GM21381 (cell line): Measurements from ENCODE around the gene ST6GALNAC3.
"Not testable (repeated sequence)": the region's sequence is repeated elsewhere in the genome, so short reads cannot be mapped to it uniquely, and the experiment has no call there.

Experiments
- ATAC-seq: cut with Tn5 transposase; IDR thresholded peaks from one replicate; pipeline ENCODE4 v1.9.1; 2021; ENCODE audit warnings: mild to moderate bottlenecking, moderate library complexity; ENCODE audit not compliant: unreplicated experiment

The ST6GALNAC3 gene

DNA sequence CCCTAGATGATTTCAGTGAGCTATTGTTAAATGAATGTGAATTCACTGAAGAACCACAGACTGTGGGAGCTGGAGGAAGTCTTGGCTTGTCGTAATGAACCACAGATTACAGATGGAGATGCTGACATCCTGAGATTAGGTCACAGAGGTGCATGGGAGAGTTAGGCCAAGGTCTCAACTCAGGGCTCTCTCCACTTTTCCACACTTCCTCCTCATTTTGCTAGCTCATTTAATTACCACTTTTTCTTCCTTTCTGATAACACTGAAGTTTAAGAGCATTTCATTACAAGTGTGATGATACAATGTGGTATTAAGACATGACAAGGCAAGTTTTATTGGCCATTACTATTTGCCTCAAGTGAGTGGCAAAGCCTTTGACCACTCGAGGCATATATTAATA is 30.8 kb downstream of the ST6GALNAC3 start:
- ATAC-seq: no peak

DNA sequence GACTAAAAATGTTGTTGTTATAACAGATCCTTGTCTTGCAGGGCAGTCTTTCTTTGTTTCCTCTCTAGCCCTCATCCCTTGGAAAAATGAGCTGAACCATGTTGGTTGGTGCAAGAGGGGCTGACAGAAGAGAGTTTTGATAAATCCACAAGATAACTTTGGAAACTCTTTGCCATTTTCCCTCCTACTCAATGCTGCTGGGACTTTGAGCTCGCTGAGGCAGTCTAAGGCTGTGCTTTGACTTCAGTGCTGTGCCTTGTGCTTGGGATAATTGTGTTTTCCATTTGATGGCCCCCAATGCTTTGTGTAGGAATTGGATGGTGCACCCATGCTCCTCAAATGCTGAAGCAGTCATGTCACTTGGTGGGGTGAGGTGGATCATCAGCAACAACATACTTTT is 31.7 kb downstream of the ST6GALNAC3 start:
- no peak for ATAC-seq

DNA sequence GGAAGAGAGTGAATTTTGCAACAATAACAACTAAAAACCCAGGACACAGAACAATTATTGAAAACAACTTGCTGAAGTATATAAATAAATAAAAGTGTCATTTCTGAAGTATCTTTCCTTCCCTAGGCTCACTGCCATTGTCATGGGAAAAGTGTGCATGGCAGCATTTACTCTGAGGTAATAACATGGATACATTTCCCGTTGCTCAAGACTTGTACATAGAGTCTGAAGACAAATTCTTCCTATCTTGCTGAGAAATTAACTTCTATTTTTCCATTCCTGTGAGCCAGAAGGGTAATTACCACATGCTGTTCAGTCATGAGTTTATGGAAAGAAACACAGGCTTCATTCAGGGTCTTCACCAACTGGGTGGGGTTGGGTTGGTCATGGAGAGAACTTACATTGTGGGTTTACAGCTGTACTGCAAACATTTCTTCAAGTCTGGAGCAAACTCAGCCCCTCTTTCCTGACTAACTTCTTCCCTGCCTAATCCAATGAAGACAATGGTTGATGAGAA is 32.2 kb downstream of the ST6GALNAC3 start:
- ATAC-seq: no peak

GRCh38 chr1:76109404-76109803 is 34.9 kb downstream of the ST6GALNAC3 start:
- no peak for ATAC-seq

DNA sequence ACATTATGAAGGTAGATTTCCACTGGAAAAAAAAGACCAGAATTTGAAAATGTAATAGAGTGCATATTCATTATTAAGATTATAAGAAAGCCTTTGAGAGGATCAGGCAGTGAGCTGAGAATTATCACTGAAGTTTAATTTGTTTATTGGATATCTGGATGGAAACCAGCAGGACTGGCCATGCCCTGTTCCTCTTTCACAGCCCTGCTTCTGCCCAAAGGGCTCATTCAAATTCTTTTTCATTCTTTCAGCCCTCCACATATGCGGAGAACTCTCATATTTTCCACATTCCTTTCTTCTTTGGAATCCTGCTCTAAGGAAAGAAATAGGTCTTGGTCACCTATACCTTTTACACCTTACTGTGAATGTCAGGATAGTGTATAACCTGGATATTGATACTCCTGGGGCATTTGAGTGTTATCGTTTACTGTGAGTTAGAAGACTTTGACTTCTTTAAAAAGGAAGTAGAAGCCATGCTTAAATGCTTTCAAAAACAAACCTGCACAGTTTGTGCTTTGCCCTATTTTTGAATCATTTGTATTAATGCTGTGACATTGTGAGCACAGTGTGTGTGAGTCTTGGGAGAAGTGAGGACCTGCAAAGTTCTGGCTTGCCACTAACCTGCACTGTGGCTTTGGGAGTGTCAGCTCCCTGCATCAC is 35.5 kb downstream of the ST6GALNAC3 start:
- ATAC-seq: no peak

DNA sequence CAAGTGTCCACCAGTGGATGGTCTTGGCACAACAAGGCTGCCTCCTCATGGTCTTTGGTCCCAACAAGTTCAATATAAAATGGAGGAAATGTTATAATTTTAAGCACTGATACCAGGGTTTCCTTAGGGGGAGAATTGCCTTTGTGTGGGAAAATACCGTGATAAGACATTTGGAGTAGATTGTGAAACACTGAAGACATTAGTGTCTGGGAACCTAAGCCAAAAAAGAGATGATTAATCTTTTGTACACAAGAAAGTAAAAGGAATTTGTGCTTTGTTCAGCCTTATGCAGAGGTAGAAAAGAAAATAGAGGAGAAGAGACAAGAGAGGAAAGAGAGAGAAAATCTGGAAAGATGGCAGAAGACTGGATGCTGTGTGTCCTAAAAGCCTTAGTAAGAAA is 36.1 kb downstream of the ST6GALNAC3 start:
- ATAC-seq: no peak

DNA sequence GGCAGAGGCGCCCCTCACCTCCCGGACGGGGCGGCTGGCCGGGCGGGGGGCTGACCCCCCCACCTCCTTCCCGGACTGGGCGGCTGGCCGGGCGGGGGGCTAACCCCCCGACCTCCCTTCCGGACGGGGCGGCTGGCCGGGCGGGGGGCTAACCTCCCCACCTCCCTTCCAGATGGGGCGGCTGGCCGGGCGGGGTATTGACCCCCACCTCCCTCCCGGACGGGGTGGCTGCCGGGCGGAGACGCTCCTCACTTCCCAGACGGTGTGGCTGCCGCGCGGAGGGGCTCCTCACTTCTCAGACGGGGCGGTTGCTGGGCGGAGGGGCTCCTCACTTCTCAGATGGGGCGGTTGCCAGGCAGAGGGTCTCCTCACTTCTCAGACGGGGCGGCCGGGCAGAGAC is 37.8 kb downstream of the ST6GALNAC3 start:
- not testable (repeated sequence) for ATAC-seq

DNA sequence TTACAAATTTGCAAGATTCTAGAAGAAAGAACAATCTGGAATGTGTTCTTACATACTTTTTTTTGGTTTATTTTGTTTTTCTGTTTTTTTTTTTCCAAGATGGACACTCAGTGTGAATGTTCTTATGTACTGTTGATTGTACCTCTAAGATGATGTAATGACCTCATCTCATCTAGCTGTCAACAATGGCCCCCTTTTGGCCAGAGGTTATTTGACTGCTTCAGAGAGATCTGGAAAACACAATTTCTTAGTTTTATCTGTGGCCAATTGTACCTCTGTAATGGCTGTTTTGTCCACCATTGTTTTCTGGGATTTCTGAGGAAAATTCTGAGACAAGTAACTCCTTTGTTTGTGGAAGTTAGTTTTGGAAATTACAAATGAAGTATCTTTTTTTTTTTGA is 38.9 kb downstream of the ST6GALNAC3 start:
- ATAC-seq: no peak

GRCh38 chr1:76115171-76115570 is 40.6 kb downstream of the ST6GALNAC3 start:
- ATAC-seq: no peak

DNA sequence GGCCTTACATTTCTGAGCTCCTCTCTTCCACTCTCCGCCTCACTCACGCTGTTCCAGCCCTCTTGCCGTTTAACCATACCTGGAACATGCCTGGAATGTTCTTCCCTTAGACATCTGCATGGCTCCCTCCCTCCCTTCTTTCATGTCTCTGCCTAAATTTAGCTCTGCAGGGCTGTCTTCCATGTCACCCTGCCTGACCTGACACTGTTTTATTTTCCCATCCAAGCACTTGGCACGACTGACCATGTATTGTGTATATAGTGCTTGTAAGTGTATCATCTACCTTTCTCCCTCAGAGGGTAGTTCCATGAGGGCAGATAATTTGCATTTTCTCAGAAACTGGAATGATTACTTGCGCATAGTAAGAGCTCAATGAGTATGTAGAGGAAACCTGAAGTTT is 47.3 kb downstream of the ST6GALNAC3 start:
- no peak for ATAC-seq

- no peak for ATAC-seq
Observed at GRCh38 chr1:76122271-76122670, 47.7 kb downstream of the ST6GALNAC3 start.

DNA sequence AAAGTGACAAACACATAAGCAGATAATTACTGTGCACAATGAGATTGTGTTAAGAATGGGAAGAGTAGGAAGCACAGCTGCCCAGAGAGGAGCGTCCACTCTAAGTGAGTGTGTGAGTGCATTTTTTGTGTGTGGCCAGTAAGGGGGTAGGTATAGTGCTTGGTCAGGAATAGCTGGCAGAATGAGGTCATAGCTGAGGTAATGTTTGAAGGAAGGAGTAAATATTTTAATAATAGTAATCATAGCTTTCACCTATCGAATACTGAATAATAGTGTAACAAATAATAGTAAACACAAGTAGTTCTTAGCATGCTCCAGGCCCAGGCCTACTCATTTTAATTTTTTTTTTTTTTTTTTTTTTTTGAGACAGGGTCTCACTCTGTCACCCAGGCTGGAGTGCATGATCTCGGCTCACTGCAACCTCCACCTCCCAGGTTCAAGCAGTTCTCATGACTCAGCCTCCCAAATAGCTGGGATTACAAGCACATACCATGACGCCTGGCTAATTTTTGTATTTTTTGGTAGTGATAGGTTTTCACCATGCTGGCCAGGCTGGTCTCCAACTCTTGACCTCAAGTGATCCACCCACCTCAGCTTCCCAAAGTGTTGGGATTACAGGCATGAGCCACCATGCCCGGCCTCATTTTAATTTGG is 49.0 kb downstream of the ST6GALNAC3 start:
- not testable (repeated sequence) for ATAC-seq

GRCh38 chr1:76124196-76124595 is 49.6 kb downstream of the ST6GALNAC3 start:
- ATAC-seq: no peak

DNA sequence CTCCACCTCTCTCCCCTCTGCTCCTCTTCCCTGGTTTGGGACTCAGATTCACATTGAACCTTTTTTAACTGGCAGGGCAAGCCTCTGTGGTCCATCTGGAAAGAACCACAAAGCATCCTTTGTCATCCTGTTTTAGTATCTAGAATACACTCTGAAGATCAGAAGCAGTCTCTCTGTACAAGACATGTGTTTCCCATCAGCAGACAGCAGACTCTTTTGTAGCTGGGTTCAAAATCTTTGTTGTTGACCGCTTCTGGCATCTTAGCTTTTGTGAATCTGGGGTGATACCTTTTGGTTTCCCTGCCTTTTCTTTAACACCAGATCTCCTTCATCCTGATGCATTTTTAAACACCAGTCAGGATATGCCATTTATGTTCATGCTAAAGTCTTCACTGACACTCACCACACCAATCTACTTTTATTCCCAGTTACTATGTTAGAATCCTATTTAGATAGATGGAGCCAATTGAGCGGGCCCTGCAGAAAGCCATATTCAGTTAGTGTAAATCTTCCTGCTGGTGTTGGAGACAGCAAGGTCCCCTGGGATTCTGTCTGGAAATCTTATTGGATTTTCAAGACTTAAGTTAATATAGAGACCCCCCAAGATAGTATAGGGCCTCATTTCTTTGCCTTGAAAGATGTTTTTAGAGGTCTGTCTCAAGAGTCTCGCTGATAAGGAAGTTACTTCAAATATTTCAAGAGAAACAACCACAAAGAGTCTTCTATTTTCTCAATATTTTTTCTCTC is 51.1 kb downstream of the ST6GALNAC3 start:
- no peak for ATAC-seq

DNA sequence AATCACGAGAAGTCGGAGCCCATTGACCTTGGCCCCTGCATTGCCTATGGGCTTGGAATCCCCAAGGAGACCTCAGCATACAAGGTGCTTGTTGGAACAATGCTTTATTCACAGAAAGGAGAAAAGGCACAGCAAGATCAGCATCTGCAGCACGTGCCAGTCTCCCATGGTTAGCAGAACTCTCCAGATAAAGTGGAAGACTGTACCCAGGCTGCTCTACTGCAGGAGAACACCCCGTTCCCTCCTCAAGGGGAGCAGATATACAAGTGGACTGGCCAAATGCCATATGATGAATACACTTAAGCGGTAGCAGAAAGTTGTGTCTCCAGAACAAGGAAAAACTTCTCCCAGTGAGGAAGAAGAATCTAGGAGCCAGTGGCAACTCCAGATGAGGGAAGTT is 53.5 kb downstream of the ST6GALNAC3 start:
- no peak for ATAC-seq

DNA sequence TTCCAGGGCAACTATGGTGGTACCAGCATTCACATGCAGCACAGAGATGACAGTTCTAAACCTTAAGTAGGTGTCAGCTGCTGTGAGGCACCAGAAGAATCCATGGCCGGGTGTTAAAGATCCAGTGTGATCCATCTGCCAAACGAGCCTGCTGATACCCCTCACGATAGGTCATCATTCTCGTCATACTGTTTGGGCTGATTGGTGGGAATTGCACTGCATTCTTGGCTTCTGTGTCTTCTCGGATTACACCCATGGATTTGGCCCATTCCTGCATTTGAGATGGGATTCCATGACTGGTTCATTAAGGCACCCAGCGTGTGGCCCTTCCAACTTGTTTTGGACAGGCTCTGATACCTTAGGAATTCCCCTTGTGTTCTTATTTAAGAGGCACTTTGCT is 55.2 kb downstream of the ST6GALNAC3 start:
- no peak for ATAC-seq

DNA sequence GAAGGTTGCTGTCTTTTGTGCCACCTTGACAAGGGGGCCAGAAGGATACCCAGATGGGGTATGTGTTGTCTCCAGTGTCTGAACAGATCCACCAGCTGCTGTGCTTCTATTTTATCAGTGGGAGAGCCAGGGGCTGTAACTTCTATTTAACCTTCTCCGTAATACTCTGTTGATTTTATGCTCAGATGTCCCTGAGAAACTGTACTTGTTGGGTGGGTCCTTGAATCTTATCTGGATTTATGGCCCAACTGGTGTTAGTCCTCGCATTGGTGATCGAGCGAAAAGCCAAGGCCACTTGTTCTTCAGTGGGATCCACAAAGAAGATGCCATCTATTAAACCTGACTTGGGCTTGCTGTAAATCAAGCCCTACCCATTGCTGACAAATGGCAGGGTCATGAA is 56.4 kb downstream of the ST6GALNAC3 start:
- no peak for ATAC-seq

DNA sequence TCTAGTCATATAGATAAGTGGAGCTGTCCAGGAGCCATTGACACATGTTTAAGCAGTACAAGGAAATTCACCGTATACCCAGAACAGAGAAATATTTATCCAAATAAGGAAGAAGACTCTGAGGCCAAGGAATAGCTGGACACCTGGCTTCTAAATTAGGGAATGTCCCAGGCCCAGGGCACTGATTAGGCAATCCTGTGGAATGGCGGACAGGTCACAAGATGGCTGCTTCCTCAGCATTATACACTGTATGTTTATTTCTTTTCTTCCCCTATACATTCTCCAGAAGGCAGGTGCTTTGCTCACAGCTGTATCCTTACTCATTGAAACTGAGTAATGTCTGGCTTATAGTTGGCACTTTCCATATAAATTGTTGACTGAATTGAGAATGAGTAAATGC is 59.4 kb downstream of the ST6GALNAC3 start:
- no peak for ATAC-seq

DNA sequence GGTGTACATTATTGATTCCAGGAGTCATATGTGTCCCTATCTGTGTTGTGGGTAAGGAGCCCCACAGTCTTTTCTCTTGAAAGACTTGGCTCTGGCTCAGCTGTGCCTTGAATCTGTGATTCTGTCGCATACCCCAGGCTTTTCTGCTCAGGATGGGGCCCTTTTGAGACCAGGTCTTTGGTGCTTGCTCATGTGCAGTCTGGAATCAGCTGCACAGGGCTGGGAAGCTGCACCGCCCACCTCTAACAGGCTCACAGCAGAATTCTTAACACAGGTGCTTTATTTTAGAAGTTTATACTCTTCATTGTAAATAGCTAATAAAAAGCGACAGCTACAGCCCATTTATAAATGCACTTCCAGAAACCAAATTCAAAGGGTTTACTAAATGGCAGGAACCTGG is 61.3 kb downstream of the ST6GALNAC3 start:
- no peak for ATAC-seq

DNA sequence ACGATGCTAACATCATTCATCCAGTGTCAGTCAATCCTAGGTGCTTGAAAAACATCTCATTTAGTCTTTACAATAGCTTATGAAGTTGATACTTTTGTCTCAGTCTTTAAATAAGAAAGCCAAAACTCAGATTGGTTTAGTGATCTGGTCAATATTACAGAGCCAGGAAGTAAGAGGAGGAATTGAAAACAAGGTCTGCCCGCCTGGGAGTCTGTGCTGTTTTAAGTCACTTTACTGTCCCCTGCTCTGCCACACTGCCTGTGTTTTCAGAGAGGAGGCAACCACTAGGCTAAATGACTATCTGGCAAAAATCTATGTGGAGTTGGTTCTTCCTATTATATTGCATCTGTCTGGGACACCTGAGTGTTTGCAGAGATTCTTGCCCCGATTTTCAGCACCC is 62.3 kb downstream of the ST6GALNAC3 start:
- ATAC-seq: no peak

- no peak for ATAC-seq
Observed at GRCh38 chr1:76137746-76138145, 63.2 kb downstream of the ST6GALNAC3 start.

DNA sequence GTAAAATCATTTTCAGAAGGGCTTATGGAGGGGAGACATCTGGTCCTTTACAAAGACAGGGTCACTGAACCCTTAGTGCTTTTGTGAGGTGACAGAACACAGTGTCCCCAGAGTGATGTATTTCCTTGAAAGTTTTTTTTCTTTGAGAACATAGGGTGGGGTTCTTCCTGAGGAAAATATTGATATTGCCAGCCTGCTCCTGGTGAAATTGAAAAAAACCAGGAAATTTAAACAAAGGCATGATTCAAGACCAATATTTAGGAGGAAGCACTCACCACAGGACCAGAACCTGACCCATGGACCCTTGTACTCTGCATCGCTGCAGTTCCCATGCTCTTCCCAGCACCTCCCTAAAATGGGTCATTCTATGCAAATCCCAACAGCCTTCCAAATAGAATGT is 63.7 kb downstream of the ST6GALNAC3 start:
- no peak for ATAC-seq
